ENCODE measurements around the gene TECTB. TPM values are rescaled to one million over a fixed set of nuclear protein-coding genes. Genes with fewer than 3 reads are reported as not detected.

The TECTB gene
- total and polyA plus RNA-seq, 9 of the 15 experiments (the other 6 are each of a cell fraction or from before 2014, with no cell fraction given): not detected

DNA sequence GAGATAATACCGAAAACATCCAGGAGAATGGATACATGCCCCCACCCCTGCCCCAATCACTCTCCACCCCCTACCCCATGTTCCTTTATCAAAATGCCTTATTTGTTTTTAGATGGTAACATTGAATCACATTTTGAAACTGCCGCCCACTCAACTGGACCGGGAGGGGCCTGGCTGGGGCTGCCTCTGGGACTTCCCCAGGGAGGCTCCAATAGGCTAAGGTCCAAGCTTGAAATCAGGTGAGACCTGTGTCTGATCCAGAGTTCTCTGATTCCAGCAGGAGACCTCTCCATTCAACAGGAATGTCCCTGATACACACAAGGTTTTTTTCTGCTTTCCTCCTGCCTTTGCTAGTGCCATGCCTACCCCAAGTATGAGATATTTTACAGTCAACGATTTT lies 47.0 kb downstream of the TECTB start:
- peaks cover 0 to 3% of the 10 kb centered on the region in 2 experiments; a peak in 1 of 5 replicates for H3K27me3 ChIP-seq (ENCODE audit: control insufficient read depth in 2 of 2, insufficient read depth in 2 of 2, low read length in 2 of 2)
- 27% methylated on average over 3 of the region's 4 CpGs for WGBS (ENCODE audit: insufficient coverage, low coverage, missing lambda C conversion rate)
- no peak overlapping the region for H2AFZ ChIP-seq (ENCODE audit: low read depth, low read length)
- intact Hi-C loops (cut with micrococcal nuclease) (no loop called here), in situ Hi-C loops (cut with MboI) (loop anchor here (5.0 kb wide), 1 partner anchor 47 kb away; no protein-coding TSS in a partner anchor)
- no peak overlapping the region for H3K4me3 ChIP-seq
- TF ChIP-seq ILF3 (IDR thresholded peaks at IDR 0.05; ENCODE audit: borderline replicate concordance) (no peak), DNMT1 (IDR thresholded peaks at IDR 0.05) (no peak), ESRRA (IDR thresholded peaks at IDR 0.05; ENCODE audit: borderline replicate concordance, low read depth) (no peak), EGR1 (conservative IDR thresholded peaks at IDR 0.05) (0 out of 2 replicates have a peak, but pooled peaks have one; percentile 5), EHMT2 (IDR thresholded peaks at IDR 0.05) (no peak)
- TF ChIP-seq, protein P1, sequence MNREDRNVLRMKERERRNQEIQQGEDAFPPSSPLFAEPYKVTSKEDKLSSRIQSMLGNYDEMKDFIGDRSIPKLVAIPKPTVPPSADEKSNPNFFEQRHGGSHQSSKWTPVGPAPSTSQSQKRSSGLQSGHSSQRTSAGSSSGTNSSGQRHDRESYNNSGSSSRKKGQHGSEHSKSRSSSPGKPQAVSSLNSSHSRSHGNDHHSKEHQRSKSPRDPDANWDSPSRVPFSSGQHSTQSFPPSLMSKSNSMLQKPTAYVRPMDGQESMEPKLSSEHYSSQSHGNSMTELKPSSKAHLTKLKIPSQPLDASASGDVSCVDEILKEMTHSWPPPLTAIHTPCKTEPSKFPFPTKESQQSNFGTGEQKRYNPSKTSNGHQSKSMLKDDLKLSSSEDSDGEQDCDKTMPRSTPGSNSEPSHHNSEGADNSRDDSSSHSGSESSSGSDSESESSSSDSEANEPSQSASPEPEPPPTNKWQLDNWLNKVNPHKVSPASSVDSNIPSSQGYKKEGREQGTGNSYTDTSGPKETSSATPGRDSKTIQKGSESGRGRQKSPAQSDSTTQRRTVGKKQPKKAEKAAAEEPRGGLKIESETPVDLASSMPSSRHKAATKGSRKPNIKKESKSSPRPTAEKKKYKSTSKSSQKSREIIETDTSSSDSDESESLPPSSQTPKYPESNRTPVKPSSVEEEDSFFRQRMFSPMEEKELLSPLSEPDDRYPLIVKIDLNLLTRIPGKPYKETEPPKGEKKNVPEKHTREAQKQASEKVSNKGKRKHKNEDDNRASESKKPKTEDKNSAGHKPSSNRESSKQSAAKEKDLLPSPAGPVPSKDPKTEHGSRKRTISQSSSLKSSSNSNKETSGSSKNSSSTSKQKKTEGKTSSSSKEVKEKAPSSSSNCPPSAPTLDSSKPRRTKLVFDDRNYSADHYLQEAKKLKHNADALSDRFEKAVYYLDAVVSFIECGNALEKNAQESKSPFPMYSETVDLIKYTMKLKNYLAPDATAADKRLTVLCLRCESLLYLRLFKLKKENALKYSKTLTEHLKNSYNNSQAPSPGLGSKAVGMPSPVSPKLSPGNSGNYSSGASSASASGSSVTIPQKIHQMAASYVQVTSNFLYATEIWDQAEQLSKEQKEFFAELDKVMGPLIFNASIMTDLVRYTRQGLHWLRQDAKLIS (CRISPR knock-in tag; IDR thresholded peaks at IDR 0.05): no peak
- H3K9me1 ChIP-seq (ENCODE audit: control insufficient read depth, insufficient read depth, low read length): no peaks in the 10 kb centered on the region
- DNase-seq (ENCODE audit: extremely low read depth in 1 of 4, low spot score in 3 of 4): no peak
- CTCF ChIA-PET (ENCODE audit: low intra/inter-chr PET ratio): no interaction called here
- POLR2A ChIA-PET: no interaction called here
- H3K9ac ChIP-seq (ENCODE audit: insufficient read depth in 1 of 2, low read depth in 2 of 2, low read length in 2 of 2): no peak overlapping the region
- ATAC-seq: no peak; the same call in 2 of the 3 replicates
- H3K79me2 ChIP-seq (ENCODE audit: control insufficient read depth, insufficient read depth, low read length): no peaks in the 10 kb centered on the region
- H3K36me3 ChIP-seq (ENCODE audit: control insufficient read depth, insufficient read depth, low read length): no peaks in the 10 kb centered on the region
- no peaks in the 10 kb centered on the region for H4K20me1 ChIP-seq (replicated peaks; ENCODE audit: control insufficient read depth, insufficient read depth, low read length)
- no peaks in the 10 kb centered on the region for H3K9me3 ChIP-seq (replicated peaks; ENCODE audit: control insufficient read depth, insufficient read depth, low read depth, low read length)
- no peak overlapping the region for H3K4me2 ChIP-seq (ENCODE audit: insufficient read depth, low read length)
- H3K4me1 ChIP-seq (replicated peaks in 1 of 2; ENCODE audit: control insufficient read depth in 2 of 2, insufficient read depth in 2 of 2, low read length in 2 of 2): peaks cover 0 to 3% of the 10 kb centered on the region in 2 experiments; a peak in 2 of 5 replicates
- H3K27ac ChIP-seq (ENCODE audit: extremely low read depth, low read depth, low read length): no peak overlapping the region
- no peak for FAIRE-seq
- no TSS peak for BruUV-seq (replicated peaks)
